Measurements from ENCODE around the gene SF3A1. TPM values are rescaled to one million over a fixed set of nuclear protein-coding genes. Genes with fewer than 3 reads are reported as not detected.

The SF3A1 gene
- total and polyA plus RNA-seq, 2 of the 13 experiments (the other 11 are each of a cell fraction or from before 2014, with no cell fraction given), result 10.0 to 22.0 TPM

DNA sequence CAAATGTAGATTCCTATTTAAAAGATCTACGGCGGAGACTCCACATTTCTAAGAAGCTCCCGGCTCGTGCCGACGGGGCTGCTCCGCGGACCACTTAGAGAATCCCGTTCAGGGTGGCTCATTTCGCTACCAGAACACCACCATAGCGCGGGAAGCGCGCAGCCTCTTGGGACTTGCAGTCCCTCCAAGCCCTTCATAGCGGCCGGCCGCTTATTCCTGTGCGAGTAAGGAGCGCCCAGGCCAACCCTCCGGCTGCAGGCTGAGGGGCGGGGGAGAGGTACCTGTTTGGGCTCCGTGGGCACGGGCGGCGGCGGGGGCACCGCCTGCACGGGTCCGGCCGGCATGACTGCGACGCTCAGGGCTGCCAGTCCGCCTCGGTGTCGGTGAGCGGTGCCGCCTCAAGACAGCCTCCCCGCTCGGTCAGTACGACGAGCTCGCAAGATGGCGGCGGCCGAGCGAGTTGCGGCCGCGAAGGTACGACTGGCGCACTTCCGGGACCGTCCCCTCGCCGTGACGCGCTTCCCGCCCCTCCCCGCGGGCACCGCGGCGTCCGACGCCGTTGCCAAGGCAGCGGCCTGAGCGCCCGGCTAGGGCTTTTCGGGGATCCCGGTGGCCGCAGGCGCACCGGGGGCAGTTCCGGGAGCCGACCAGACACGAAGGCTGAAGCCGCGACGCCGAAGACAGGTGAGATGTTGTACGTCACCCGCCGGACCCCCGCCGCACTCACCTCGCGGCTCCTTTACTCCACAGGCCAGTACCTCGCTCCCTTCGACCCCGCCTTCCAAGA lies at the start of gene SF3A1, which contains the start of gene CCDC157 (continued):
- TF ChIP-seq, protein P1, sequence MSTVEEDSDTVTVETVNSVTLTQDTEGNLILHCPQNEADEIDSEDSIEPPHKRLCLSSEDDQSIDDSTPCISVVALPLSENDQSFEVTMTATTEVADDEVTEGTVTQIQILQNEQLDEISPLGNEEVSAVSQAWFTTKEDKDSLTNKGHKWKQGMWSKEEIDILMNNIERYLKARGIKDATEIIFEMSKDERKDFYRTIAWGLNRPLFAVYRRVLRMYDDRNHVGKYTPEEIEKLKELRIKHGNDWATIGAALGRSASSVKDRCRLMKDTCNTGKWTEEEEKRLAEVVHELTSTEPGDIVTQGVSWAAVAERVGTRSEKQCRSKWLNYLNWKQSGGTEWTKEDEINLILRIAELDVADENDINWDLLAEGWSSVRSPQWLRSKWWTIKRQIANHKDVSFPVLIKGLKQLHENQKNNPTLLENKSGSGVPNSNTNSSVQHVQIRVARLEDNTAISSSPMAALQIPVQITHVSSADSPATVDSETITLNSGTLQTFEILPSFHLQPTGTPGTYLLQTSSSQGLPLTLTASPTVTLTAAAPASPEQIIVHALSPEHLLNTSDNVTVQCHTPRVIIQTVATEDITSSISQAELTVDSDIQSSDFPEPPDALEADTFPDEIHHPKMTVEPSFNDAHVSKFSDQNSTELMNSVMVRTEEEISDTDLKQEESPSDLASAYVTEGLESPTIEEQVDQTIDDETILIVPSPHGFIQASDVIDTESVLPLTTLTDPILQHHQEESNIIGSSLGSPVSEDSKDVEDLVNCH (CRISPR knock-in tag; IDR thresholded peaks at IDR 0.05), result no peak
- TF ChIP-seq ZFP36L2 (CRISPR knock-in tag; IDR thresholded peaks at IDR 0.05) (no peak), SNRNP70 (IDR thresholded peaks at IDR 0.05; ENCODE audit: low read depth, low read length) (no peak), ZKSCAN5 (CRISPR knock-in tag; IDR thresholded peaks at IDR 0.05) (no peak), NONO (IDR thresholded peaks at IDR 0.05) (no peak), NONO (CRISPR knock-in tag; conservative IDR thresholded peaks at IDR 0.05) (peak; percentile 54; the same call in 1 of the 2 replicates), HNRNPH1 (optimal IDR thresholded peaks at IDR 0.05; ENCODE audit: low read depth, low read length) (no peak), KAT8 (CRISPR knock-in tag; IDR thresholded peaks at IDR 0.05) (peak; percentile 95), RFX5 (IDR thresholded peaks at IDR 0.05; ENCODE audit: low read depth, low read length) (no peak), NFE2L1 (CRISPR knock-in tag; IDR thresholded peaks at IDR 0.05; ENCODE audit: borderline replicate concordance) (no peak; the same call in 1 of the 2 replicates), ZNF792 (CRISPR knock-in tag; IDR thresholded peaks at IDR 0.05) (no peak), TAF1 (CRISPR knock-in tag; IDR thresholded peaks at IDR 0.05) (peak; percentile 90), ZNF260 (CRISPR knock-in tag; IDR thresholded peaks at IDR 0.05; ENCODE audit: borderline replicate concordance, low read depth) (no peak), ZNF567 (CRISPR knock-in tag; IDR thresholded peaks at IDR 0.05; ENCODE audit: borderline replicate concordance) (0 out of 2 replicates have a peak, but pooled peaks have one; percentile 29), AHR (CRISPR knock-in tag; IDR thresholded peaks at IDR 0.05) (peak; percentile 84; the same call in 1 of the 2 replicates), MAFF (IDR thresholded peaks at IDR 0.05; ENCODE audit: low read depth, low read length) (no peak)
- TF ChIP-seq, protein P2, sequence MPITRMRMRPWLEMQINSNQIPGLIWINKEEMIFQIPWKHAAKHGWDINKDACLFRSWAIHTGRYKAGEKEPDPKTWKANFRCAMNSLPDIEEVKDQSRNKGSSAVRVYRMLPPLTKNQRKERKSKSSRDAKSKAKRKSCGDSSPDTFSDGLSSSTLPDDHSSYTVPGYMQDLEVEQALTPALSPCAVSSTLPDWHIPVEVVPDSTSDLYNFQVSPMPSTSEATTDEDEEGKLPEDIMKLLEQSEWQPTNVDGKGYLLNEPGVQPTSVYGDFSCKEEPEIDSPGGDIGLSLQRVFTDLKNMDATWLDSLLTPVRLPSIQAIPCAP (CRISPR knock-in tag; IDR thresholded peaks at IDR 0.05; ENCODE audit: low read depth), result no peak
- TF ChIP-seq, protein P3, sequence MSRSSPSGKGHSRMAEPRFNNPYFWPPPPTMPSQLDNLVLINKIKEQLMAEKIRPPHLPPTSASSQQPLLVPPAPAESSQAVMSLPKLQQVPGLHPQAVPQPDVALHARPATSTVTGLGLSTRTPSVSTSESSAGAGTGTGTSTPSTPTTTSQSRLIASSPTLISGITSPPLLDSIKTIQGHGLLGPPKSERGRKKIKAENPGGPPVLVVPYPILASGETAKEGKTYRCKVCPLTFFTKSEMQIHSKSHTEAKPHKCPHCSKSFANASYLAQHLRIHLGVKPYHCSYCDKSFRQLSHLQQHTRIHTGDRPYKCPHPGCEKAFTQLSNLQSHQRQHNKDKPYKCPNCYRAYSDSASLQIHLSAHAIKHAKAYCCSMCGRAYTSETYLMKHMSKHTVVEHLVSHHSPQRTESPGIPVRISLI (CRISPR knock-in tag; IDR thresholded peaks at IDR 0.05; ENCODE audit: borderline replicate concordance), result no peak
- TF ChIP-seq, protein P4, sequence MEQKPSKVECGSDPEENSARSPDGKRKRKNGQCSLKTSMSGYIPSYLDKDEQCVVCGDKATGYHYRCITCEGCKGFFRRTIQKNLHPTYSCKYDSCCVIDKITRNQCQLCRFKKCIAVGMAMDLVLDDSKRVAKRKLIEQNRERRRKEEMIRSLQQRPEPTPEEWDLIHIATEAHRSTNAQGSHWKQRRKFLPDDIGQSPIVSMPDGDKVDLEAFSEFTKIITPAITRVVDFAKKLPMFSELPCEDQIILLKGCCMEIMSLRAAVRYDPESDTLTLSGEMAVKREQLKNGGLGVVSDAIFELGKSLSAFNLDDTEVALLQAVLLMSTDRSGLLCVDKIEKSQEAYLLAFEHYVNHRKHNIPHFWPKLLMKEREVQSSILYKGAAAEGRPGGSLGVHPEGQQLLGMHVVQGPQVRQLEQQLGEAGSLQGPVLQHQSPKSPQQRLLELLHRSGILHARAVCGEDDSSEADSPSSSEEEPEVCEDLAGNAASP (CRISPR knock-in tag; IDR thresholded peaks at IDR 0.05; ENCODE audit: borderline replicate concordance), result peak; percentile 19; the same call in 1 of the 2 replicates
- TF ChIP-seq, protein P5, sequence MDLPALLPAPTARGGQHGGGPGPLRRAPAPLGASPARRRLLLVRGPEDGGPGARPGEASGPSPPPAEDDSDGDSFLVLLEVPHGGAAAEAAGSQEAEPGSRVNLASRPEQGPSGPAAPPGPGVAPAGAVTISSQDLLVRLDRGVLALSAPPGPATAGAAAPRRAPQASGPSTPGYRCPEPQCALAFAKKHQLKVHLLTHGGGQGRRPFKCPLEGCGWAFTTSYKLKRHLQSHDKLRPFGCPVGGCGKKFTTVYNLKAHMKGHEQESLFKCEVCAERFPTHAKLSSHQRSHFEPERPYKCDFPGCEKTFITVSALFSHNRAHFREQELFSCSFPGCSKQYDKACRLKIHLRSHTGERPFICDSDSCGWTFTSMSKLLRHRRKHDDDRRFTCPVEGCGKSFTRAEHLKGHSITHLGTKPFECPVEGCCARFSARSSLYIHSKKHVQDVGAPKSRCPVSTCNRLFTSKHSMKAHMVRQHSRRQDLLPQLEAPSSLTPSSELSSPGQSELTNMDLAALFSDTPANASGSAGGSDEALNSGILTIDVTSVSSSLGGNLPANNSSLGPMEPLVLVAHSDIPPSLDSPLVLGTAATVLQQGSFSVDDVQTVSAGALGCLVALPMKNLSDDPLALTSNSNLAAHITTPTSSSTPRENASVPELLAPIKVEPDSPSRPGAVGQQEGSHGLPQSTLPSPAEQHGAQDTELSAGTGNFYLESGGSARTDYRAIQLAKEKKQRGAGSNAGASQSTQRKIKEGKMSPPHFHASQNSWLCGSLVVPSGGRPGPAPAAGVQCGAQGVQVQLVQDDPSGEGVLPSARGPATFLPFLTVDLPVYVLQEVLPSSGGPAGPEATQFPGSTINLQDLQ (CRISPR knock-in tag; IDR thresholded peaks at IDR 0.05), result no peak
- TF ChIP-seq, protein P6, sequence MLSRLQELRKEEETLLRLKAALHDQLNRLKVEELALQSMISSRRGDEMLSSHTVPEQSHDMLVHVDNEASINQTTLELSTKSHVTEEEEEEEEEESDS (CRISPR knock-in tag; IDR thresholded peaks at IDR 0.05; ENCODE audit: borderline replicate concordance), result no peak
